ENCODE measurements around the gene TRPT1. TPM values are rescaled to one million over a fixed set of nuclear protein-coding genes. Genes with fewer than 3 reads are reported as not detected.
A peak's percentile ranks its signal among the peaks of the same experiment; 100 is the strongest.

The TRPT1 gene
- total RNA-seq, 2 experiments from 2014 or later: 30.4 to 35.6 TPM

DNA sequence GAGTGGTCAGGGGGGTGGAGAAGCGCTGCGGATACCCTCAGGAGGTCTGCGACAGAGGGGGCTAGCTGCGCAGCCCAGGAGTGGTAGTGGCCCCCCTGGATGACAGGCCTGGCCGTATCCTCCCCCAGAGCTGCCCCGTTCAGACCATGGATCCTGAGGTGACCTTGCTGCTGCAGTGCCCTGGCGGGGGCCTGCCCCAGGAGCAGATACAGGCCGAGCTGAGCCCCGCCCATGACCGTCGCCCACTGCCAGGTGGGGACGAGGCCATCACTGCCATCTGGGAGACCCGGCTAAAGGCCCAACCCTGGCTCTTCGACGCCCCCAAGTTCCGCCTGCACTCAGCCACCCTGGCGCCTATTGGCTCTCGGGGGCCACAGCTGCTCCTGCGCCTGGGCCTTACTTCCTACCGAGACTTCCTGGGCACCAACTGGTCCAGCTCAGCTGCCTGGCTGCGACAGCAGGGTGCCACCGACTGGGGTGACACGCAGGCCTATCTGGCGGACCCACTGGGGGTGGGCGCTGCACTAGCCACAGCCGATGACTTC, 593 bp upstream of the TRPT1 start:
- POLR2A ChIA-PET: interaction anchor here (0.7 to 5.4 kb wide), 12 partner anchors 9 to 91 kb away, joined by 3 to 66 read pairs (median 6); partner anchors contain the start of genes BAD, FERMT3, FKBP2 and PPP1R14B
- intact Hi-C loops (cut with micrococcal nuclease): loop anchor here (1.0 kb wide), 3 partner anchors 14 to 41 kb away; no protein-coding TSS in a partner anchor

DNA sequence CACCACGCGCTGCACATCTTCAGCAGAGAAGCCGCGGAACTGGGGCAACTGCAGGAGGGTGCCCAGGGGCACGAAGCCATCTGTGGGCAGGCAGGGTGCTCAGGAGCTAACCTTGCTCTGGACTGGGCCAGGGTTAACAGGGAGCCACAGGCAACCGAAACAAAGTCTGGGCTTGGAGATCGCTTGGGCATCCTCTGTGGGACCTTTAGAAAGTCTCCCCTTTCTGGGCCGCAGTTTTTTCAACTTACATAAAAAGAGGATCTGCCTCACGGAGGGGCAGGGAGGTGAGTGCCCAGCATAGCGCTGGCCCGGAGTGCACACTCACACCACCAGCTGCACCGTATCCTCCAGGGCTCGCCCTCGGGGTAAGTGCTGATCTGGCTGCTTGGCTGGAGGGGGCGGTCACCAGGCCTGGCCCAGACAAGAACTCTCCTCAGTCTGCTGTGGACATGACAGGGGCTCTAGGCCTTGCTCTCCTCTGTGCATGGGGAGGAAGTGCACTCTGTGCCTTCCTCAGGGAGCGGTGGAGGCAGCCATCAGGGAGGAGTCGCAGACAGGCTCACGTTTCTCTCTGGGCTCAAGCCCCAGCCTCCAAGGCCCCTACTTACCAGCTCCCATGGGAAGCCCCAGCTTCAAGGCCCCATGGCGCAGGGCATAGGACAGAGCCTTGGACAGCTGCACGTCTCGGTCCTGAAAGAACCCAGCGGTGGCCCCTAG, 937 bp downstream of the TRPT1 start:
- ChIA-PET CTCF (interaction anchor here (0.6 to 5.2 kb wide), 5 partner anchors 8 to 107 kb away, joined by 3 to 38 read pairs (median 3); partner anchors contain the start of genes FERMT3 and PRDX5), POLR2A (interaction anchor here (0.9 to 5.4 kb wide), 7 partner anchors 10 to 92 kb away, joined by 3 to 66 read pairs (median 6); partner anchors contain the start of genes FERMT3, PRDX5 and TRMT112)
- intact Hi-C loops (cut with micrococcal nuclease): no loop called here
- H3K4me3 Mint-ChIP-seq: peak overlapping the region; percentile 88
- peaks cover 27% of the 10 kb centered on the region for H3K4me1 Mint-ChIP-seq (ENCODE audit: low read depth)
- H3K36me3 Mint-ChIP-seq: peaks cover 7% of the 10 kb centered on the region
- H3K27ac Mint-ChIP-seq: peak overlapping the region; percentile 83
- no peaks in the 10 kb centered on the region for H3K27me3 Mint-ChIP-seq
- H3K9me3 Mint-ChIP-seq: no peaks in the 10 kb centered on the region
- DNase-seq: no peak

More for the DNA sequence above, 593 bp upstream of the TRPT1 start:
- Mint-ChIP-seq H3K27me3 (no peaks in the 10 kb centered on the region), H3K9me3 (no peaks in the 10 kb centered on the region), H3K4me1 (ENCODE audit: low read depth) (peaks cover 31% of the 10 kb centered on the region), H3K4me3 (peak overlapping the region; percentile 88), H3K27ac (peak overlapping the region; percentile 84), H3K36me3 (peaks cover 5% of the 10 kb centered on the region)
- peak; percentile 81 for DNase-seq
- CTCF ChIA-PET: interaction anchor here (0.7 to 5.2 kb wide), 17 partner anchors 7 to 462 kb away, joined by 3 to 38 read pairs (median 3); partner anchors contain the start of genes CATSPERZ, ESRRA, FERMT3 and FKBP2

GRCh38 chr11:64224151-64224890, 1.7 kb downstream of the TRPT1 start:
- POLR2A ChIA-PET: interaction anchor here (0.6 to 5.4 kb wide), 7 partner anchors 9 to 1452 kb away, joined by 3 to 66 read pairs (median 3); partner anchors contain the start of gene FERMT3
- peak overlapping the region; percentile 49 for H3K27ac Mint-ChIP-seq
- H3K36me3 Mint-ChIP-seq: peaks cover 8% of the 10 kb centered on the region
- intact Hi-C loops (cut with micrococcal nuclease): no loop called here
- CTCF ChIA-PET: interaction anchor here (0.6 to 5.2 kb wide), 4 partner anchors 8 to 107 kb away, joined by 3 to 38 read pairs (median 4); partner anchors contain the start of gene FERMT3
- no peaks in the 10 kb centered on the region for H3K27me3 Mint-ChIP-seq
- no peak for DNase-seq
- H3K4me3 Mint-ChIP-seq: peak overlapping the region; percentile 88
- no peaks in the 10 kb centered on the region for H3K9me3 Mint-ChIP-seq
- H3K4me1 Mint-ChIP-seq (ENCODE audit: low read depth): peaks cover 21% of the 10 kb centered on the region

- H3K36me3 Mint-ChIP-seq: peaks cover 16% of the 10 kb centered on the region
- CTCF ChIA-PET: interaction anchor here (5.2 kb wide), 1 partner anchor 16 kb away, joined by 38 read pairs; the partner anchor contains the start of gene FERMT3
These were observed 2.9 kb downstream of the TRPT1 start for GRCh38 chr11:64223001-64223651.

DNA sequence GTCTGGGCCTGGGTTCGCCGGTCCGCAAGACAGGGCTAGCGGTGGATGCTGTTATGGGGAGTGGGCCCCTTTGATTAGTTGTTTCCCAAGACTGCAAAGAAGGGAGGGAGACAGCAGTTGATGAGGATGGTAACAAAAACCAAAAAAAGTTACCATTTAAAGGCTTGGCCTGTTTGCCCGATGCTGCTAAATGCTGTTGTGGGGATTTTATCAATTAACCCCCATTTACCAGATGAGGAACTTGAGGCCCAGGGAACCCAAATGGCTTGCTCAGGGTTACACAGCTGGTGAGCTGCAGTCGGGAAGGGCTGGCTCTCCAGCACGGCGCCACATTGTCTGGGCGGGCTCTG, 3.4 kb downstream of the TRPT1 start:
- ChIA-PET POLR2A (interaction anchor here (0.5 to 5.4 kb wide), 4 partner anchors 14 to 41 kb away, joined by 3 to 66 read pairs (median 5); partner anchors contain the start of gene FERMT3), CTCF (interaction anchor here (5.2 kb wide), 1 partner anchor 16 kb away, joined by 38 read pairs; the partner anchor contains the start of gene FERMT3)
- Mint-ChIP-seq H3K9me3 (no peaks in the 10 kb centered on the region), H3K4me1 (ENCODE audit: low read depth) (peaks cover 15% of the 10 kb centered on the region), H3K27ac (no peak overlapping the region), H3K36me3 (peaks cover 16% of the 10 kb centered on the region), H3K4me3 (no peak overlapping the region), H3K27me3 (no peaks in the 10 kb centered on the region)
- DNase-seq: no peak
- intact Hi-C loops (cut with micrococcal nuclease): no loop called here

More at GRCh38 chr11:64223001-64223651, 2.9 kb downstream of the TRPT1 start:
- no peak overlapping the region for H3K4me3 Mint-ChIP-seq
- no peaks in the 10 kb centered on the region for H3K9me3 Mint-ChIP-seq
- intact Hi-C loops (cut with micrococcal nuclease): no loop called here
- no peak overlapping the region for H3K27ac Mint-ChIP-seq
- no peak for DNase-seq
- peaks cover 18% of the 10 kb centered on the region for H3K4me1 Mint-ChIP-seq (ENCODE audit: low read depth)
- H3K27me3 Mint-ChIP-seq: no peaks in the 10 kb centered on the region
- POLR2A ChIA-PET: interaction anchor here (0.5 to 5.4 kb wide), 7 partner anchors 8 to 42 kb away, joined by 3 to 66 read pairs (median 4); partner anchors contain the start of gene FERMT3

- Mint-ChIP-seq H3K4me3 (no peak overlapping the region), H3K9me3 (no peaks in the 10 kb centered on the region), H3K27me3 (no peaks in the 10 kb centered on the region), H3K36me3 (peaks cover 14% of the 10 kb centered on the region), H3K27ac (no peak overlapping the region), H3K4me1 (ENCODE audit: low read depth) (peaks cover 9% of the 10 kb centered on the region)
- ChIA-PET POLR2A (interaction anchor here (0.6 kb wide), 1 partner anchor 30 kb away, joined by 3 read pairs; no protein-coding TSS in a partner anchor), CTCF (no interaction called here)
- no peak for DNase-seq
- intact Hi-C loops (cut with micrococcal nuclease): no loop called here
These were observed 5.2 kb downstream of the TRPT1 start for GRCh38 chr11:64220798-64221197.

GRCh38 chr11:64220271-64220670, 5.7 kb downstream of the TRPT1 start:
- DNase-seq: no peak

DNA sequence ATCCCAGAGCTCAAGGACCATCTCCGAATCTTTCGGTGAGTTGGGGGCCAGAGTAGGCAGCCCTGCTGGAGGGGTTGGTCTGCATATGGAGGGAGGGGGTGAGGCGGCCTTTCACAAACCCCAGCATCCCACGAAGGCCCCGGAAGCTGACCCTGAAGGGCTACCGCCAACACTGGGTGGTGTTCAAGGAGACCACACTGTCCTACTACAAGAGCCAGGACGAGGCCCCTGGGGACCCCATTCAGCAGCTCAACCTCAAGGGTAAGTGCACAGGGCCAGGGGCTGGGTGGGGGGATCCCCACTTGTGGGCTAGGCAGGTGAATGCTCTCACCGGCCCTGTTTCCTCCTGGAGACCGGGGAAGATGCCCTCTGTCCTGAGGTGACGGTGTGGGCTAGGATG, 6.2 kb downstream of the TRPT1 start:
- intact Hi-C loops (cut with micrococcal nuclease): no loop called here
- CTCF ChIA-PET: no interaction called here
- POLR2A ChIA-PET: no interaction called here
- Mint-ChIP-seq H3K36me3 (peaks cover 20% of the 10 kb centered on the region), H3K27ac (no peak overlapping the region), H3K4me3 (no peak overlapping the region), H3K4me1 (ENCODE audit: low read depth) (peaks cover 10% of the 10 kb centered on the region), H3K9me3 (no peaks in the 10 kb centered on the region), H3K27me3 (no peaks in the 10 kb centered on the region)
- no peak for DNase-seq

More at GRCh38 chr11:64220271-64220670, 5.7 kb downstream of the TRPT1 start:
- Mint-ChIP-seq H3K4me1 (ENCODE audit: low read depth) (peaks cover 8% of the 10 kb centered on the region), H3K4me3 (no peak overlapping the region), H3K27ac (no peak overlapping the region), H3K9me3 (no peaks in the 10 kb centered on the region), H3K27me3 (no peaks in the 10 kb centered on the region), H3K36me3 (peaks cover 15% of the 10 kb centered on the region)
- ChIA-PET POLR2A (interaction anchor here (0.6 kb wide), 1 partner anchor 30 kb away, joined by 3 read pairs; no protein-coding TSS in a partner anchor), CTCF (no interaction called here)
- intact Hi-C loops (cut with micrococcal nuclease): no loop called here

GRCh38 chr11:64219354-64219684, 6.7 kb downstream of the TRPT1 start:
- ChIA-PET POLR2A (no interaction called here), CTCF (no interaction called here)
- DNase-seq: no peak
- Mint-ChIP-seq H3K36me3 (peaks cover 22% of the 10 kb centered on the region), H3K27ac (no peak overlapping the region), H3K9me3 (no peaks in the 10 kb centered on the region), H3K4me1 (ENCODE audit: low read depth) (peaks cover 12% of the 10 kb centered on the region), H3K27me3 (no peaks in the 10 kb centered on the region), H3K4me3 (no peak overlapping the region)
- intact Hi-C loops (cut with micrococcal nuclease): no loop called here

GRCh38 chr11:64218628-64219353, 7.2 kb downstream of the TRPT1 start:
- intact Hi-C loops (cut with micrococcal nuclease): no loop called here
- H3K4me3 Mint-ChIP-seq: no peak overlapping the region
- peaks cover 27% of the 10 kb centered on the region for H3K36me3 Mint-ChIP-seq
- POLR2A ChIA-PET: interaction anchor here (0.6 kb wide), 1 partner anchor 897 kb away, joined by 3 read pairs; no protein-coding TSS in a partner anchor
- no peaks in the 10 kb centered on the region for H3K9me3 Mint-ChIP-seq
- no peak overlapping the region for H3K27ac Mint-ChIP-seq
- no peaks in the 10 kb centered on the region for H3K27me3 Mint-ChIP-seq
- peaks cover 11% of the 10 kb centered on the region for H3K4me1 Mint-ChIP-seq (ENCODE audit: low read depth)
- CTCF ChIA-PET: no interaction called here
- no peak for DNase-seq

DNA sequence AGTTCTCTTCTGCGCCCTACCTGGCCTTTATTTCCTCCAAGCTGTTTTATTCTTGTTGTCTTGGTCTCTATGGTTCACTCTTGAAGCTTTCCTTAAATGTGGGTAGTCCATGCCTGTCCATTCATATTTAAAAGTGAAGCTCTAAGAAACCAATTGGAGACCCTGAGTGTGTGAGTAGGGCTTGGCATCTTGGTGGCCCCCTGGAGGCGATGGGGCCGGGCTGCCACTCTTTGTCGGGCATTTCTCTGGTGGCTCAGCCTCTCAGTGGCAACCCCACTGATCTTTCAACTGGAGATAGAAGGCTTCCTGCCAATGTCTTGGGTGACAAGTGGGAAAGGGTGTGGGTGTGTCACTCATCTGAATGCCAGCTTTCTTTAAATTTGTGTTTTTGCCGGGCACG, 9.1 kb downstream of the TRPT1 start:
- peaks cover 19% of the 10 kb centered on the region for H3K4me1 Mint-ChIP-seq (ENCODE audit: low read depth)
- H3K27ac Mint-ChIP-seq: no peak overlapping the region
- no peaks in the 10 kb centered on the region for H3K27me3 Mint-ChIP-seq
- ChIA-PET CTCF (interaction anchor here (0.6 to 1.8 kb wide), 4 partner anchors 8 to 86 kb away, joined by 3 to 9 read pairs (median 3); partner anchors contain the start of genes FERMT3, NUDT22 and TRPT1), POLR2A (interaction anchor here (1.5 to 2.8 kb wide), 2 partner anchors 7 to 10 kb away, joined by 5 to 15 read pairs; no protein-coding TSS in a partner anchor)
- DNase-seq: no peak
- peaks cover 35% of the 10 kb centered on the region for H3K36me3 Mint-ChIP-seq
- intact Hi-C loops (cut with micrococcal nuclease): no loop called here
- H3K9me3 Mint-ChIP-seq: no peaks in the 10 kb centered on the region
- no peak overlapping the region for H3K4me3 Mint-ChIP-seq
